Gastroesophageal sphincter (tissue), 4 donors: ENCODE results near the gene SENP1. TPM values are rescaled to one million over a fixed set of nuclear protein-coding genes. Genes with fewer than 3 reads are reported as not detected.

ENCODE experiments used
- ATAC-seq: fragments of 150-250 bp; one replicate; pipeline ENCODE4 v1.9.1; 2016; ENCODE audit warnings: mild to moderate bottlenecking, moderate library complexity
- H3K27ac ChIP-seq, 4 donors: fragments of 200-600 bp; sonication (generic) in 3 of 4; 1 replicate in 3 of 4; 2 replicates in 1 of 4; pipeline ENCODE4 v1.5.1; 2016 to 2019
- H3K27me3 ChIP-seq: fragments of 200-600 bp; sonication (generic); one replicate; pipeline ENCODE4 v1.5.1; 2019
- H3K36me3 ChIP-seq, 2 donors: fragments of 200-600 bp; sonication (generic); one replicate each; pipeline ENCODE4 v1.5.1; 2019; ENCODE audit warnings: control low read depth in 1 of 2
- H3K4me1 ChIP-seq, 3 donors: fragments of 200-600 bp; sonication (generic); 1 replicate in 2 of 3; 2 replicates in 1 of 3; pipeline ENCODE4 v1.5.1; 2016 to 2019; ENCODE audit warnings: control low read depth in 2 of 3
- H3K4me3 ChIP-seq, 2 donors: fragments of 200-600 bp; sonication (generic); one replicate each; pipeline ENCODE4 v1.5.1; 2019; ENCODE audit warnings: mild to moderate bottlenecking in 1 of 2, moderate library complexity in 1 of 2
- H3K9me3 ChIP-seq, 3 donors: fragments of 200-600 bp; sonication (generic); one replicate each; pipeline ENCODE4 v1.5.1; 2017 to 2019; ENCODE audit warnings: control low read depth in 2 of 3
- CTCF ChIP-seq, 4 experiments: fragments of 200-600 bp in 2 of 4; fragments of 450-650 bp in 2 of 4; sonication (generic) in 1 of 4; IDR thresholded peaks; one replicate each; pipeline ENCODE4 v1.5.1; 2017 to 2019; ENCODE audit warnings: antibody characterized with exemption in 4 of 4, mild to moderate bottlenecking in 2 of 4, moderate library complexity in 2 of 4
- EP300 ChIP-seq: sonication (generic); formaldehyde crosslinking; IDR thresholded peaks from one replicate; pipeline ENCODE4 v1.6.1; 2017; ENCODE audit warnings: antibody characterized with exemption, mild to moderate bottlenecking
- POLR2A ChIP-seq, 2 donors: fragments of 450-650 bp; IDR thresholded peaks; one replicate each; pipeline ENCODE4 v1.6.1; 2017; ENCODE audit warnings: antibody characterized with exemption in 2 of 2, mild to moderate bottlenecking in 2 of 2, moderate library complexity in 1 of 2
- POLR2AphosphoS5 ChIP-seq: sonication (generic); formaldehyde crosslinking; IDR thresholded peaks from one replicate; pipeline ENCODE4 v1.6.1; 2017; ENCODE audit warnings: antibody characterized with exemption
- WGBS, 2 donors: methylation state at CpG; one replicate each; pipeline ENCODE4 v1.1.5; 2018; ENCODE audit warnings: low coverage in 1 of 2; 5-methylcytosine and 5-hydroxymethylcytosine counted together
- total RNA-seq, 4 donors: library from RNA; depleted of rRNA; stranded (reverse); fragments of >200 nt; gene quantifications; one replicate each; pipeline ENCODE4 v1.1.0, GENCODE V29; 2016

Gene SENP1
- total RNA-seq, 4 donors from 2014 or later, result 17.3 to 23.8 (median 20.7) TPM

DNA sequence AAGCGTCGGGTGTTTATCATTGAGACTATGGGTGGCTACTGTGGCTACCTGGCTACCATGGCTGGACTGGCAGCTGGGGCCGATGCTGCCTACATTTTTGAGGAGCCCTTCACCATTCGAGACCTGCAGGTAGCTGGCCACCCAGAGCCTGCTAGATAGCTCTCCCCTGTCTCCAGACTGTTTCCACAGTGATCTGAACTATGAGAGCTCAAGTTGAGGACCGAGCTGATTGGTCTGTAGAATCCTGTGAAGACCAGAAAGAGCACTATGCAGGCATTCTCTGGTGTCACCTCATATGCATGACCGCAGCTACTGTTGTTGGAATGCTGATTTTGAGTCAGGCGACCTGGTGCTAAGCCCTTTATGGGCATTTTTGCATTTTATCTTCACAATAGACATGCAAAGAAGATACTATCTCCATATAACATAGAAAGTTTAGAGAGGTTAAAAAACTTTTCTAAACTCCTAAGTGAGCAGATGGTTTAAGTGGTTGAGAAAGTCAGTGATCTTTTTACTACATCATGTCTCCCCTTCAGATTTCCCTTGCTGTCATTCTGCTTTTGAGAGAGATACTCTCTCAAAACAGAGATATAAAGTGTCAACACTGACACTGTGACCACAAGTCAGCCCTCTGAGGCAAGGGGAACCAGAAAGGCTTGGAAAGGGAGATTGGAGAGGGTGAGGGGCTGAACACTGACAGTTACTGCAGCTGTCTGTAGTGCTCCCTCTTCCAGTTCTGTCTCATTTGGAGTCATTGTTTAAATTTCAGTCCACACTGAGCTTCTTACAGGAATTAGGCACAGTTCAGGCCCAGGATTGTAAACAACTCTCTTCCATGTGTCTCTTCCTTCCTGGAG, 37.2 kb upstream of the SENP1 start:
- H3K36me3 ChIP-seq, result peaks cover 0 to 100% of the 10 kb centered on the region in 2 donors
- ATAC-seq, result no peak
- H3K27ac ChIP-seq, result no peak overlapping the region
- no peaks in the 10 kb centered on the region for H3K9me3 ChIP-seq
- no peaks in the 10 kb centered on the region for H3K4me1 ChIP-seq
- WGBS, 2 donors, result 64 to 93% methylated on average over 3 of the region's 7 CpGs
- H3K27me3 ChIP-seq, result no peaks in the 10 kb centered on the region
- TF ChIP-seq POLR2AphosphoS5, result no peak
- H3K4me3 ChIP-seq, result no peak overlapping the region

GRCh38 chr12:48135027-48135426, 29.1 kb upstream of the SENP1 start:
- H3K9me3 ChIP-seq, result no peaks in the 10 kb centered on the region
- peaks cover 0 to 100% of the 10 kb centered on the region in 2 donors for H3K36me3 ChIP-seq
- H3K27me3 ChIP-seq, result no peaks in the 10 kb centered on the region
- no peak overlapping the region for H3K4me3 ChIP-seq
- WGBS, 2 donors, result 80 to 95% methylated on average over 1 to 4 of the region's 5 CpGs
- H3K4me1 ChIP-seq, result no peaks in the 10 kb centered on the region
- no peak overlapping the region for H3K27ac ChIP-seq
- ATAC-seq, result no peak
- TF ChIP-seq POLR2A (IDR thresholded peaks at IDR 0.05), result no peak
- TF ChIP-seq CTCF (IDR thresholded peaks at IDR 0.05), result no peak
- no peak for TF ChIP-seq EP300
- TF ChIP-seq POLR2AphosphoS5, result no peak

DNA sequence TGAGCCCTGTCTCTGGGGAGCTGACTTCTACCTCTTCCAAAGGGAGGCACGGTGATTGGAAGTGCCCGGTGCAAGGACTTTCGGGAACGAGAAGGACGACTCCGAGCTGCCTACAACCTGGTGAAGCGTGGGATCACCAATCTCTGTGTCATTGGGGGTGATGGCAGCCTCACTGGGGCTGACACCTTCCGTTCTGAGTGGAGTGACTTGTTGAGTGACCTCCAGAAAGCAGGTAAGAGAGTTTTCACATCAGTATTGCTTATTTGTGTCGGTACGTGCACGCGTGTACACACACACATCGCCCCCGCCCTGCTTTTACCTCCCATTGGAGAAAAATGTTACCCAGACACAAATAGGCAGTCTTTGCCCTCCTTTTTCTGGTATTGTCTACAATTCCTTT, 26.9 kb upstream of the SENP1 start:
- Histone ChIP-seq H3K36me3 (peaks cover 0 to 99% of the 10 kb centered on the region in 2 donors), H3K27me3 (no peaks in the 10 kb centered on the region), H3K4me1 (no peaks in the 10 kb centered on the region), H3K4me3 (no peak overlapping the region), H3K9me3 (no peaks in the 10 kb centered on the region), H3K27ac (no peak overlapping the region)
- no peak for TF ChIP-seq POLR2AphosphoS5
- TF ChIP-seq POLR2A (IDR thresholded peaks at IDR 0.05), result no peak
- no peak for TF ChIP-seq CTCF (IDR thresholded peaks at IDR 0.05)
- no peak for ATAC-seq
- 87 to 96% methylated on average over 5 to 13 of the region's 14 CpGs for WGBS, 2 donors

DNA sequence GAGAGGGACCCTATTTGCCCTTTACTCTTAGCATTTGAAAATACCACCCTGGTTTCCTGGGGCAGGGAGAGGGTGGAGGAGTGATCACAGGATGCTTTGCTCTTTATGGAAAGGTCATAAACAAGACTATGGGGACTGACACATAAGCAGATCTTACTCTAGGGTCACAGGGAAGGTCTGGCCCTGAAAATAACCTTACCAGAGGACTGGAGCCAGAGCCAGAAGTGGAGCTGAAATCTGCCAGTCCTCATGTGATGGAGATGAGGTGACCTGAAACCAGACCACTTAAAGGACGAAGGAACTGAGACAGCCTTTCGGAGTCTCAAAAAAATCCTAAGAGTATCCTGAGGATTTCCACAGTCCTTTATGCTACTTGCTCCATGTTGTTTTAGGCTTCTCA, 25.6 kb upstream of the SENP1 start:
- no peak for ATAC-seq

GRCh38 chr12:48129376-48129775, 23.5 kb upstream of the SENP1 start:
- no peak overlapping the region for H3K27ac ChIP-seq
- H3K9me3 ChIP-seq, result no peaks in the 10 kb centered on the region
- TF ChIP-seq POLR2A (IDR thresholded peaks at IDR 0.05), result no peak
- peaks cover 0 to 14% (median 0%) of the 10 kb centered on the region in 3 donors for H3K4me1 ChIP-seq
- H3K27me3 ChIP-seq, result no peaks in the 10 kb centered on the region
- H3K36me3 ChIP-seq, result peaks cover 0 to 97% of the 10 kb centered on the region in 2 donors
- WGBS, 2 donors, result 56 to 80% methylated on average over 1 of the region's 1 CpG
- no peak overlapping the region for H3K4me3 ChIP-seq
- no peak for ATAC-seq

More for the DNA sequence above, 25.6 kb upstream of the SENP1 start:
- Histone ChIP-seq H3K4me1 (peaks cover 0 to 4% (median 0%) of the 10 kb centered on the region in 3 donors), H3K36me3 (peaks cover 0 to 99% of the 10 kb centered on the region in 2 donors), H3K27ac (no peak overlapping the region), H3K4me3 (no peak overlapping the region), H3K9me3 (no peaks in the 10 kb centered on the region), H3K27me3 (no peaks in the 10 kb centered on the region)
- TF ChIP-seq EP300 (no peak), POLR2AphosphoS5 (no peak), POLR2A (IDR thresholded peaks at IDR 0.05) (no peak), CTCF (IDR thresholded peaks at IDR 0.05) (no peak)
- WGBS, 2 donors, result 95 to 100% methylated on average over 2 of the region's 2 CpGs

- no peak for ATAC-seq
- TF ChIP-seq POLR2A (IDR thresholded peaks at IDR 0.05) (no peak), EP300 (no peak)
- no peaks in the 10 kb centered on the region for H3K27me3 ChIP-seq
- no peak overlapping the region for H3K4me3 ChIP-seq
- peaks cover 0 to 97% of the 10 kb centered on the region in 2 donors for H3K36me3 ChIP-seq
- 67 to 93% methylated on average over 1 of the region's 1 CpG for WGBS, 2 donors
- no peaks in the 10 kb centered on the region for H3K9me3 ChIP-seq
- H3K4me1 ChIP-seq, result peaks cover 0 to 14% (median 0%) of the 10 kb centered on the region in 3 donors
- no peak overlapping the region for H3K27ac ChIP-seq
These were observed 22.9 kb upstream of the SENP1 start for GRCh38 chr12:48128800-48129199.
